HG03439 (cell line): ENCODE results near the gene GAMT.

Experiments
- ATAC-seq: cut with Tn5 transposase; IDR thresholded peaks from one replicate; pipeline ENCODE4 v1.9.1; 2021; ENCODE audit warnings: mild to moderate bottlenecking, moderate library complexity; ENCODE audit not compliant: unreplicated experiment

The GAMT gene

GRCh38 chr19:1386945-1387683 is 14.2 kb downstream of the GAMT start:
- ATAC-seq: no peak

GRCh38 chr19:1385816-1386215 is 15.5 kb downstream of the GAMT start:
- no peak for ATAC-seq

GRCh38 chr19:1384478-1385110 is 16.7 kb downstream of the GAMT start:
- no peak for ATAC-seq

- peak; percentile 11 for ATAC-seq
Measured at GRCh38 chr19:1384085-1384462, 17.3 kb downstream of the GAMT start.

GRCh38 chr19:1383312-1384084 is 17.8 kb downstream of the GAMT start, which contains the start of gene NDUFS7:
Gene NDUFS7 (plus strand): TSS chr19:1383907. CDS start chr19:1383927, 20 bp downstream.
- peak; percentile 75 for ATAC-seq

- no peak for ATAC-seq
Measured at GRCh38 chr19:1383017-1383311, 18.4 kb downstream of the GAMT start.

GRCh38 chr19:1382250-1382649 is 19.1 kb downstream of the GAMT start:
- ATAC-seq: no peak

GRCh38 chr19:1379961-1380489 is 21.3 kb downstream of the GAMT start:
- no peak for ATAC-seq

- ATAC-seq: no peak
Measured at GRCh38 chr19:1379126-1379905, 22.0 kb downstream of the GAMT start.

GRCh38 chr19:1377965-1378785 is 23.2 kb downstream of the GAMT start:
- no peak for ATAC-seq

- no peak for ATAC-seq
Measured at GRCh38 chr19:1377176-1377964, 24.0 kb downstream of the GAMT start.

GRCh38 chr19:1376415-1376805 is 24.9 kb downstream of the GAMT start:
- no peak for ATAC-seq

GRCh38 chr19:1374250-1374577 is 27.1 kb downstream of the GAMT start:
- no peak for ATAC-seq

GRCh38 chr19:1373534-1374249 is 27.6 kb downstream of the GAMT start:
- no peak for ATAC-seq

- no peak for ATAC-seq
Measured at GRCh38 chr19:1373042-1373533, 28.3 kb downstream of the GAMT start.

GRCh38 chr19:1370579-1371361 is 30.6 kb downstream of the GAMT start:
- no peak for ATAC-seq

GRCh38 chr19:1369214-1369805 is 32.0 kb downstream of the GAMT start:
- ATAC-seq: no peak
